ENCODE data around the gene ADAMTSL5.
"Not testable (repeated sequence)": the region's sequence is repeated elsewhere in the genome, so short reads cannot be mapped to it uniquely, and the experiment has no call there.

ADAMTSL5 gene

GRCh38 chr19:1511318-1512317, 1.2 kb downstream of the ADAMTSL5 start:
- DNase-seq: no peak

GRCh38 chr19:1510807-1511206, 2.0 kb downstream of the ADAMTSL5 start:
- DNase-seq: no peak

GRCh38 chr19:1510442-1510806, 2.4 kb downstream of the ADAMTSL5 start:
- no peak for DNase-seq

DNA sequence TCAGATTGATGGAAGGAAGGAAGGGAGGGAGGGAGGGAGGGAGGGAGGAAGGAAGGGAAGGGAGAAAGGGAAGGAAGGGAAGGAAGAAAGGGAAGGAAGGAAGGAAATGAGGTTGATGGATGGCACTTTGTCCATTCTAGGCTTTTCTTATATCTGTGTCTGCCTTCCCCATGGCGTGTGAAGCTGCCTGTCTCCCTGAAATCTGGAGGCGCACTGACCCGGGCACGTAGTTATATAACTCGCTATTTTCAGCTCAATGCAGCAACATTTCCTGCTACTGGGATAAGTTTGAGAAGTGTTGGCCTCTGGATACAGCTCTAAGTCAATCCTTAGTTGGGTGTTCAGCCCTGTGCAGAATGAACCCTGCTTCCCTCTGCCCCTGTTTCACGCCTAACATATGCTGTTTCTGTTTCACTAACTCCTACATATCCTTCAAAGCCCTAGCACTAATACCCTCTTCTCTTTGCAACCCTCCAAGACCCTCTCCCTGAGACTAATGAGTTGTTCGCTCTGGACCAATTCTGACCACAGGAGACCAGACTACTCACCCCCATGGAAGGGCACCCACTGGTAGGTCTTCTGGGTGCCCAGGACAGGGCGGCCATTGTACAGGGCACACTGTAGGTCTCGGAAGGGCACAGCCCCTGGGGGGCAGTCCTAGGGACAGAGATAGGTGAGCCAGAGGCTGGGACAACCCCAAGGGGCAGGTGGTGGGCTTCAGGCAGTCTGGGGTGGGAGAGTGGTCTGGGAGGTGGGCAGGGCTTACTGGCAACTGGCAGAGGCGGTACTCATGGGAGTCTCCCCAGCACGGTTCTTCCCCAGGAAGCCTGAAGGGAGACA, 3.0 kb downstream of the ADAMTSL5 start:
- DNase-seq: no peak

GRCh38 chr19:1508507-1508856, 4.3 kb downstream of the ADAMTSL5 start:
- no peak for DNase-seq

GRCh38 chr19:1507763-1508506, 4.9 kb downstream of the ADAMTSL5 start:
- peak; percentile 95 for DNase-seq

GRCh38 chr19:1507192-1507660, 5.6 kb downstream of the ADAMTSL5 start:
- DNase-seq: no peak

DNA sequence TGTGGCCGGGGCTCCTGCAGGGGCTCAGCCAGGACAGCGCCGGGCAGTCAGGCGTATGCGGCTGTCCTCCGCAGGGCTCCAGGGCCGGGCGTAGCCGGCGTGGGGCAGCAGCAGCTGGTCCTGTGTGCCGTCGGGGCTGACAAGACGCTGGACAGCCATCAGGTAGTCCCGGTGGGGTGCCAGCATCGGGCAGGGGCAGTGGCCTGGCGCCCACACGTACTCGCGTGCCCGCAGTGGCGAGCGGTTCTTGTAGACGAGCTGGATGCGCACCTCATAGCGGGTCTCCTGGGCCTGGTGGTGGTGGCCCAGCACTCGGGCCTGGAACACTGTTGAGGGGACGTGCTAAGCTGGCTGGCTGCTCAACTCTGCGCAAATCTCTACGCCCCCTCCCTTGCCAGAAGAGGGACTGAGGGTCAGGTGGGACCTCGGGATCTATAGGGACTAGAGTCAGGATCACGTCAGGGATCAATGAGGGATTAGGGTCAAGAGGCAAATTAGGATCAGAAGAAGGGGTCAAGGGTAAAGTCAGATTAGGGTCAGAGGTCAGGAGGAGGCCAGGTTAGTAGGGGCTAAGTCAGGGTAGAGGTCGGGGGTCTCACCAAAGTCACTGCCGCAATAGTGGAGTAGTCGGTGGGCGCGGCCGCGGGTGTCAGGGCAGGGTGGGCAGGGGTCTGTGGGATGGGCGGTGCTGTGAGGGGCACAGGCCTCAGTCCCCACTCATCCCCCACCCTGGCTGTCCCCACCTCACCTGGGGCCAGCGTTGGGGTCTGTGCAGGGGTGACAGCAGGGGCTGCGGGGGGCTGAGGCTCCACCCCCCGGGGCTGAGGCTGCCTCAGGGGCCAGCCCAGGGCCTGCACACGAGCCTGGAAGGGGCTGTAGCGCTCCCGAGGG, 6.6 kb downstream of the ADAMTSL5 start:
- no peak for DNase-seq

- DNase-seq: no peak
Observed at GRCh38 chr19:1505012-1505411, 7.8 kb downstream of the ADAMTSL5 start.

DNA sequence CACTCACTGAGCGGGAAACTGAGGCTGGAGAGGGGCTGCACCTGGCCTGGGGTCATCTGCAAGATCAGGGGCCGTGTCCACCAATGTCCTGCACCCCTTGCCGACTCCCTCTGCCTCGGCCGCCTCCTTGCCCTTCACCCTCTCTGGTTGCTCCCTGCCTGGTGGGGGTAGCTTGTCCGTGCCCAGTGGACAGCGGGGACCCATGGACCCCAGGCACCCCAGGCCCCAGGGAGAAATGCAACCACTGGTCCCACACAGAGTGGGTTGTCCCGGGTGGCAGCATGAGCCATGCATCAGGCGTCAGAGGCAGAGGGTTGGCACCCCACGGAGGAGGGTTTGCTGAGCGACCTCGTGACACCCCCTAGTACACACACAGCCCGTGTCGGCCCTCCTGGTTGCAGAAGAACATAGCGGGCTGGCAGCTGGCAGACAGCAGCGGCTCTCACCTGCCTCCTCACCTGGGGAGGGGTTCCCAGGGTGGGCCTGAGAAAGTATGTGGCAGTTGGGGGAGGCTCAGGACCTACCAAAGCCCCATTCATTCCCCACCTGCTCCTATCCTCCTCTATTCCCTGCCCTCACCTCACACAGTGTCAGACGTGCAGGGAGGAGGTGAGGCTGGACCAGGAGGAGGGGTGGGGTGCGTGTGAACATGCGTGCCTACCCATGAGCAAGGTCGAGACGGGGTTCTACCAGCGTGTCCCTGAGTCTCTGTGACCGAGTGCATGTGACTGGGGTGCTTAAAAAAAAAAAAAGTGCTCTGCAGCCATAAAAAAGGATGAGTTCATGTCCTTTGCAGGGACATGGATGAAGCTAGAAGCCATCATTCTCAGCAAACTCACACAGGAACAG, 8.7 kb downstream of the ADAMTSL5 start:
- no peak for DNase-seq

DNA sequence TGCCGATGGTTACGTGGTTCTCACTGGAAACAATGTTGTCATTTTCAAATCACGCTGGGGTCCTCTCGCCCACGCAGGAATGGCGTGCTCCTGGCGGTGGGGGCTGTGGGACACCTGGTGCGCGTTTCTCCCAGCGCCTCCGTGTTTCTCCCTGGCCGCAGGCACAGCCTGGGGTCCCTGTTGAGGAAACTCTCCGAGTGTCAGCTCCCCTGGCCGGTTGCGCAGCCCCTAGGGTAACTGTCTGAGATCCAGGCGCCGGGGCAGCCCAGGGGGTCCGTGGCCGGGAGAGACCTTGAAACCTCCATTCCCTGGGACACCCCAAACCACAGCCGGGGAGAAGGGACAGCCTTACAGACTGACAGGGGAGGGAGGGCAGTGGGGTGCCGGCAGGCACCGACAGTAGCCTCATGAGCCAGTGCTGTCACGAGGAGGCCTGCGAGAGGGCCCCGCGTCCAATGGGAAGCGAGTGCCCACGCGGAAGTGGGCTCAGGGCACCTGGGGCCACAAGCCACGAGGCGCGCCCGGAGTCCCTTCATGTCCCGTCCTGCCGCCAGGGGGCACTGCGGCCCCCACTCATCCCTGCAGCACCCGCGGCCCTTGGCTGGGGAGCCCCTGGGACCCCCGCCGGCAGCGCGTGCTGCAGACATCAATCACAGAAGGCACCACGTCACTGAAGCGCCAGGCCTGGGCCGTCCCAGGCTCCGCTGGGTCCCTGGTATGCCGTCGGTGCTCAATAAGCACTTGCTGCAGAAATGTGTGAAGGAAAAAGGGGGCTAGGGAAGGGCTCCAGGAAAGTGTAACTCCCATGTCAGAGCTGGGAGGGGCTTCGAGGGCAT, 9.5 kb downstream of the ADAMTSL5 start:
- DNase-seq: peak; percentile 85

- DNase-seq: no peak
Observed at GRCh38 chr19:1502433-1503088, 10.3 kb downstream of the ADAMTSL5 start.

- no peak for DNase-seq
Observed at GRCh38 chr19:1501200-1501595, 11.6 kb downstream of the ADAMTSL5 start.

- not testable (repeated sequence) for DNase-seq
Observed at GRCh38 chr19:1499231-1499630, 13.6 kb downstream of the ADAMTSL5 start.

GRCh38 chr19:1497578-1498235, 15.1 kb downstream of the ADAMTSL5 start:
- no peak for DNase-seq

- DNase-seq: no peak
Observed at GRCh38 chr19:1496714-1497577, 15.9 kb downstream of the ADAMTSL5 start.

- DNase-seq: no peak
Observed at GRCh38 chr19:1495799-1496713, 16.8 kb downstream of the ADAMTSL5 start.
